ENCODE data around the gene CLDN10.
A peak's percentile ranks its signal among the peaks of the same experiment; 100 is the strongest.
"Not testable (repeated sequence)": the region's sequence is repeated elsewhere in the genome, so short reads cannot be mapped to it uniquely, and the experiment has no call there.

The CLDN10 gene

GRCh38 chr13:95541911-95542474 is 10.5 kb upstream of the CLDN10 start:
- no peak for DNase-seq

- DNase-seq, result no peak
Measured at GRCh38 chr13:95544293-95544692, 8.2 kb upstream of the CLDN10 start.

- DNase-seq, result no peak
Measured at GRCh38 chr13:95546919-95547318, 5.6 kb upstream of the CLDN10 start.

- DNase-seq, result no peak
Measured at GRCh38 chr13:95547531-95548167, 4.9 kb upstream of the CLDN10 start.

GRCh38 chr13:95552208-95552538 is 347 bp upstream of the CLDN10 start:
- no peak for DNase-seq

- peak; percentile 42 for DNase-seq
Measured at GRCh38 chr13:95553581-95554385, 1.3 kb downstream of the CLDN10 start.

- DNase-seq, result no peak
Measured at GRCh38 chr13:95557013-95557412, 4.5 kb downstream of the CLDN10 start.

GRCh38 chr13:95559100-95559499 is 6.6 kb downstream of the CLDN10 start:
- no peak for DNase-seq

GRCh38 chr13:95560387-95560786 is 7.9 kb downstream of the CLDN10 start:
- DNase-seq, result no peak

- no peak for DNase-seq
Measured at GRCh38 chr13:95564091-95564490, 11.6 kb downstream of the CLDN10 start.

GRCh38 chr13:95564733-95565291 is 12.3 kb downstream of the CLDN10 start:
- no peak for DNase-seq

- DNase-seq, result not testable (repeated sequence)
Measured at GRCh38 chr13:95565758-95566157, 13.2 kb downstream of the CLDN10 start.

- no peak for DNase-seq
Measured at GRCh38 chr13:95568131-95568530, 15.6 kb downstream of the CLDN10 start.

- DNase-seq, result no peak
Measured at GRCh38 chr13:95570016-95570415, 17.5 kb downstream of the CLDN10 start.

- DNase-seq, result no peak
Measured at GRCh38 chr13:95571941-95572340, 19.4 kb downstream of the CLDN10 start.

- DNase-seq, result no peak
Measured at GRCh38 chr13:95573221-95573620, 20.7 kb downstream of the CLDN10 start.

- no peak for DNase-seq
Measured at GRCh38 chr13:95579303-95579702, 26.8 kb downstream of the CLDN10 start.

- no peak for DNase-seq
Measured at GRCh38 chr13:95585867-95586266, 33.3 kb downstream of the CLDN10 start.

GRCh38 chr13:95588134-95588533 is 35.6 kb downstream of the CLDN10 start:
- no peak for DNase-seq

- no peak for DNase-seq
Measured at GRCh38 chr13:95588721-95589120, 36.2 kb downstream of the CLDN10 start.

- no peak for DNase-seq
Measured at GRCh38 chr13:95593462-95593861, 40.9 kb downstream of the CLDN10 start.

- DNase-seq, result no peak
Measured at GRCh38 chr13:95596701-95597100, 44.2 kb downstream of the CLDN10 start.

- DNase-seq, result no peak
Measured at GRCh38 chr13:95601216-95601615, 48.7 kb downstream of the CLDN10 start.

- no peak for DNase-seq
Measured at GRCh38 chr13:95601906-95602305, 49.4 kb downstream of the CLDN10 start.
